Measurements from ENCODE around the gene BRD3. TPM values are rescaled to one million over a fixed set of nuclear protein-coding genes. Genes with fewer than 3 reads are reported as not detected.

The BRD3 gene
- total RNA-seq, 1 donor from 2014 or later = 38.4 TPM

GRCh38 chr9:134007571-134007970 lies 60.3 kb downstream of the BRD3 start:
- intact Hi-C loops (cut with DNase I) = no loop called here
- Histone ChIP-seq H3K4me3 (no peak overlapping the region), H3K36me3 (no peaks in the 10 kb centered on the region), H3K4me1 (no peaks in the 10 kb centered on the region), H3K9me3 (no peaks in the 10 kb centered on the region), H3K27me3 (no peaks in the 10 kb centered on the region), H3K27ac (no peak overlapping the region)
- no peak for DNase-seq
- TF ChIP-seq CTCF (IDR thresholded peaks at IDR 0.05) = no peak
- ATAC-seq = no peak

- DNase-seq (no peak), ATAC-seq (no peak)
- no peaks in the 10 kb centered on the region for H3K9me3 ChIP-seq
- intact Hi-C loops (cut with DNase I) = no loop called here
- H3K27ac ChIP-seq = no peak overlapping the region
- no peaks in the 10 kb centered on the region for H3K4me1 ChIP-seq
- no peaks in the 10 kb centered on the region for H3K36me3 ChIP-seq
- no peaks in the 10 kb centered on the region for H3K27me3 ChIP-seq
- no peak for TF ChIP-seq CTCF (IDR thresholded peaks at IDR 0.05)
- no peak overlapping the region for H3K4me3 ChIP-seq
Observed at GRCh38 chr9:134007150-134007549, 60.7 kb downstream of the BRD3 start.

GRCh38 chr9:134005381-134005780 lies 62.4 kb downstream of the BRD3 start:
- Histone ChIP-seq H3K4me1 (no peaks in the 10 kb centered on the region), H3K36me3 (no peaks in the 10 kb centered on the region), H3K27ac (no peak overlapping the region), H3K4me3 (no peak overlapping the region), H3K9me3 (no peaks in the 10 kb centered on the region), H3K27me3 (no peaks in the 10 kb centered on the region)
- DNase-seq = no peak
- intact Hi-C loops (cut with DNase I) = no loop called here
- TF ChIP-seq CTCF (IDR thresholded peaks at IDR 0.05) = no peak
- ATAC-seq = no peak

GRCh38 chr9:134004881-134005280 lies 62.9 kb downstream of the BRD3 start:
- Histone ChIP-seq H3K36me3 (no peaks in the 10 kb centered on the region), H3K4me1 (no peaks in the 10 kb centered on the region), H3K27me3 (no peaks in the 10 kb centered on the region), H3K27ac (no peak overlapping the region), H3K9me3 (no peaks in the 10 kb centered on the region), H3K4me3 (no peak overlapping the region)
- ATAC-seq (no peak), DNase-seq (no peak)
- TF ChIP-seq CTCF (IDR thresholded peaks at IDR 0.05) = no peak
- intact Hi-C loops (cut with DNase I) = no loop called here

- intact Hi-C loops (cut with DNase I) = no loop called here
- ATAC-seq = no peak
- Histone ChIP-seq H3K4me3 (no peak overlapping the region), H3K27me3 (no peaks in the 10 kb centered on the region), H3K9me3 (no peaks in the 10 kb centered on the region), H3K36me3 (no peaks in the 10 kb centered on the region), H3K4me1 (no peaks in the 10 kb centered on the region), H3K27ac (no peak overlapping the region)
- TF ChIP-seq CTCF (IDR thresholded peaks at IDR 0.05) = no peak
- DNase-seq = no peak
Observed at GRCh38 chr9:134004131-134004873, 63.5 kb downstream of the BRD3 start.

GRCh38 chr9:134003237-134003636 lies 64.6 kb downstream of the BRD3 start:
- Histone ChIP-seq H3K4me3 (no peak overlapping the region), H3K27me3 (no peaks in the 10 kb centered on the region), H3K36me3 (no peaks in the 10 kb centered on the region), H3K27ac (no peak overlapping the region), H3K4me1 (no peaks in the 10 kb centered on the region), H3K9me3 (no peaks in the 10 kb centered on the region)
- DNase-seq (no peak), ATAC-seq (no peak)
- no peak for TF ChIP-seq CTCF (IDR thresholded peaks at IDR 0.05)
- intact Hi-C loops (cut with DNase I) = no loop called here
